Measurements from ENCODE around the gene ECT2L. TPM values are rescaled to one million over a fixed set of nuclear protein-coding genes. Genes with fewer than 3 reads are reported as not detected.

The ECT2L gene
- total RNA-seq, 6 experiments from 2014 or later = not detected

- Histone ChIP-seq H3K36me3 (peaks cover 0 to 23% (median 13%) of the 10 kb centered on the region in 4 donors), H3K9me3 (no peaks in the 10 kb centered on the region), H3K27me3 (no peaks in the 10 kb centered on the region), H3K4me3 (no peak overlapping the region), H3K4me1 (peaks cover 0 to 9% (median 0%) of the 10 kb centered on the region in 4 donors), H3K27ac (no peak overlapping the region)
- DNase-seq = no peak
- 90% methylated on average over 2 of the region's 2 CpGs for WGBS (ENCODE audit: insufficient coverage, low coverage, low lambda C conversion rate, missing lambda C conversion rate)
- ATAC-seq = no peak
- TF ChIP-seq POLR2A (IDR thresholded peaks at IDR 0.05) (no peak), CTCF (IDR thresholded peaks at IDR 0.05) (no peak)
- intact Hi-C loops (cut with DNase I) = no loop called here
Measured at GRCh38 chr6:138948004-138948403, 152.1 kb downstream of the ECT2L start.

DNA sequence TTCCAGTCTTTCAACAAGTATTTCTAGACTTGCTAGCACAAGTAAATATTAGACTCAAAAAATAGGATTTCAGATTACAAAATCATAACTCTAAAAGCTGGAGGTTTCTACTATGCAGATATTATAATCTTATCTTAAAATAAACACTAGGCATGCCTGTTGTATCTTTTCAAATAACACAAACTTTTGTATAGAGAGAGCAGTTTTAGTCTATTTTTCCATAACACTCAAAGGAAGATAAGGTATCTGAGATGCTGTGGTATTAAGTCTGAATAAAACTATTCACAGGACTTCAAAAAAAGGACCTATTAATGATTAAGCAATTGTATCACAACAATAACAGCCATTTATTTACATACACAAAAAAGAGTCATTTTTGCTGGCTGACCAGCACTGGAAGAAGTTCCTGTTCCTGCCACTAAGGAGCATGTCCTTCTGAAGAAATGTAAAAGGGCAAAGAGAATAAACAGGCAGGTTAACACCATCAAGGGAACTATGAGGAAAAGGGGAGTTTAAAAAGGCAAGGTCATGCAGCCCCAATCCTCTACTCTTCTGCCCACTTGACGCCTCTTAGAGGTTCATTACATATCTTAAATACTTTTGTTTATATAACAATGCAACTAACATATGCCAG is 152.8 kb downstream of the ECT2L start:
- ATAC-seq (peak in 1 of 4 donors; percentile 26), DNase-seq (no peak)
- no peaks in the 10 kb centered on the region for H3K27me3 ChIP-seq
- peaks cover 0 to 16% (median 10%) of the 10 kb centered on the region in 4 donors for H3K36me3 ChIP-seq
- intact Hi-C loops (cut with DNase I) = no loop called here
- no peak overlapping the region for H3K27ac ChIP-seq
- H3K4me3 ChIP-seq = no peak overlapping the region
- TF ChIP-seq POLR2A (IDR thresholded peaks at IDR 0.05) (no peak), CTCF (IDR thresholded peaks at IDR 0.05) (no peak)
- H3K9me3 ChIP-seq = no peaks in the 10 kb centered on the region
- WGBS (ENCODE audit: insufficient coverage, low coverage, low lambda C conversion rate, missing lambda C conversion rate) = 78% methylated on average over 1 of the region's 1 CpG
- H3K4me1 ChIP-seq = peaks cover 0 to 9% (median 0%) of the 10 kb centered on the region in 4 donors

- Histone ChIP-seq H3K36me3 (no peaks in the 10 kb centered on the region), H3K9me3 (no peaks in the 10 kb centered on the region), H3K4me3 (no peak overlapping the region), H3K27me3 (no peaks in the 10 kb centered on the region), H3K27ac (no peak overlapping the region), H3K4me1 (peaks cover 0 to 47% (median 8%) of the 10 kb centered on the region in 4 donors)
- no peak for ATAC-seq
- DNase-seq = no peak
- TF ChIP-seq CTCF (IDR thresholded peaks at IDR 0.05) = no peak
- no peak for TF ChIP-seq POLR2A (IDR thresholded peaks at IDR 0.05)
- intact Hi-C loops (cut with DNase I) = no loop called here
- 67% methylated on average over 1 of the region's 1 CpG for WGBS (ENCODE audit: insufficient coverage, low coverage, low lambda C conversion rate, missing lambda C conversion rate)
Measured at GRCh38 chr6:138953451-138953850, 157.6 kb downstream of the ECT2L start.

Other genes with a start within 250 kb of the ECT2L start
- gene CCDC28A, start 22.3 kb upstream of the ECT2L start, total RNA-seq = 10 to 100 TPM; 14.6 to 27.1 (median 17.2) TPM
- gene REPS1, start 192.2 kb downstream of the ECT2L start, total RNA-seq = 10 to 100 TPM; 17.0 to 68.0 (median 34.0) TPM
- gene ABRACL, start 232.7 kb downstream of the ECT2L start, total RNA-seq = 10 to 100 TPM; 22.5 to 52.0 (median 39.6) TPM